ENCODE data around the gene HAGH. TPM values are rescaled to one million over a fixed set of nuclear protein-coding genes. Genes with fewer than 3 reads are reported as not detected.
A peak's percentile ranks its signal among the peaks of the same experiment; 100 is the strongest.

HAGH gene
- polyA plus RNA-seq, 2 donors: 41.1 to 57.9 TPM

- WGBS, 2 donors: 63 to 64% methylated on average over 19 to 25 of the region's 25 CpGs
- H3K36me3 ChIP-seq (ENCODE audit: control insufficient read depth in 2 of 2, insufficient read depth in 2 of 2, low read length in 1 of 2): peaks cover 0 to 57% of the 10 kb centered on the region in 2 donors
- H3K9me3 ChIP-seq (ENCODE audit: control insufficient read depth in 2 of 2, insufficient read depth in 1 of 2, low read depth in 1 of 2, low read length in 1 of 2): no peaks in the 10 kb centered on the region
Measured at GRCh38 chr16:1789643-1790045, 37.0 kb downstream of the HAGH start.

DNA sequence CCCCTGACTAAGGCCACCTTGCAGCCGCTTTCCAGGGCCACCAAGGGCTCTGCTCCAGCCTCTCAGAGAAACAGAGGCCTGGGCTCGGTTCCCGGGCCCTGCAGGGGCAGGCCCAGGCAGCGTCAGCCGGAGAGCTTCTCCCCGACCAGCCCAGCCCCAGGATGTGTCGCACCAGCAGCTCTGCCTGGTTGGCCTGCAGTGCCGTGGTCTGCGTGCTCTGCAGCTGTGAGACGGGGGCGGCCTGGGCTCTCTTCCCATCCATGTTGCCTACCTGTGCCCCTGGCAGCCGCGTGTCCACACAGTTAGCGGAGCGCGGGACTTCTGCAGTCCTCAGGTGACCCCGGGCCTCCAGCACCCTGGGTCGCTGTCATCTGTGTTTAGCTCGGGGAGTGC lies 37.9 kb downstream of the HAGH start:
- Histone ChIP-seq H3K9me3 (ENCODE audit: control insufficient read depth in 2 of 2, insufficient read depth in 1 of 2, low read depth in 1 of 2, low read length in 1 of 2) (no peaks in the 10 kb centered on the region), H3K27ac (ENCODE audit: low read depth in 2 of 2, low read length in 1 of 2) (peak overlapping the region in 1 of 2 donors; percentile 66), H3K27me3 (ENCODE audit: control insufficient read depth in 1 of 2, insufficient read depth in 2 of 2, low read length in 2 of 2) (no peaks in the 10 kb centered on the region), H3K4me1 (ENCODE audit: control insufficient read depth in 2 of 2, insufficient read depth in 2 of 2, low read length in 1 of 2) (peaks cover 4 to 20% of the 10 kb centered on the region in 2 donors), H3K4me3 (ENCODE audit: low read depth in 1 of 2, low read length in 2 of 2) (no peak overlapping the region), H3K36me3 (ENCODE audit: control insufficient read depth in 2 of 2, insufficient read depth in 2 of 2, low read length in 1 of 2) (peaks cover 0 to 57% of the 10 kb centered on the region in 2 donors)
- 42 to 51% methylated on average over 19 of the region's 19 CpGs for WGBS, 2 donors

More at GRCh38 chr16:1789643-1790045, 37.0 kb downstream of the HAGH start:
- Histone ChIP-seq H3K27me3 (ENCODE audit: control insufficient read depth in 1 of 2, insufficient read depth in 2 of 2, low read length in 2 of 2) (no peaks in the 10 kb centered on the region), H3K4me3 (ENCODE audit: low read depth in 1 of 2, low read length in 2 of 2) (no peak overlapping the region), H3K27ac (ENCODE audit: low read depth in 2 of 2, low read length in 1 of 2) (no peak overlapping the region), H3K4me1 (ENCODE audit: control insufficient read depth in 2 of 2, insufficient read depth in 2 of 2, low read length in 1 of 2) (peaks cover 0 to 17% of the 10 kb centered on the region in 2 donors)

GRCh38 chr16:1788095-1788707 lies 38.4 kb downstream of the HAGH start:
- 75 to 77% methylated on average over 37 to 38 of the region's 38 CpGs for WGBS, 2 donors
- Histone ChIP-seq H3K4me3 (ENCODE audit: low read depth in 1 of 2, low read length in 2 of 2) (no peak overlapping the region), H3K36me3 (ENCODE audit: control insufficient read depth in 2 of 2, insufficient read depth in 2 of 2, low read length in 1 of 2) (peaks cover 0 to 57% of the 10 kb centered on the region in 2 donors), H3K4me1 (ENCODE audit: control insufficient read depth in 2 of 2, insufficient read depth in 2 of 2, low read length in 1 of 2) (peaks cover 4 to 20% of the 10 kb centered on the region in 2 donors), H3K27ac (ENCODE audit: low read depth in 2 of 2, low read length in 1 of 2) (peak overlapping the region in 1 of 2 donors; percentile 37), H3K9me3 (ENCODE audit: control insufficient read depth in 2 of 2, insufficient read depth in 1 of 2, low read depth in 1 of 2, low read length in 1 of 2) (no peaks in the 10 kb centered on the region), H3K27me3 (ENCODE audit: control insufficient read depth in 1 of 2, insufficient read depth in 2 of 2, low read length in 2 of 2) (no peaks in the 10 kb centered on the region)

DNA sequence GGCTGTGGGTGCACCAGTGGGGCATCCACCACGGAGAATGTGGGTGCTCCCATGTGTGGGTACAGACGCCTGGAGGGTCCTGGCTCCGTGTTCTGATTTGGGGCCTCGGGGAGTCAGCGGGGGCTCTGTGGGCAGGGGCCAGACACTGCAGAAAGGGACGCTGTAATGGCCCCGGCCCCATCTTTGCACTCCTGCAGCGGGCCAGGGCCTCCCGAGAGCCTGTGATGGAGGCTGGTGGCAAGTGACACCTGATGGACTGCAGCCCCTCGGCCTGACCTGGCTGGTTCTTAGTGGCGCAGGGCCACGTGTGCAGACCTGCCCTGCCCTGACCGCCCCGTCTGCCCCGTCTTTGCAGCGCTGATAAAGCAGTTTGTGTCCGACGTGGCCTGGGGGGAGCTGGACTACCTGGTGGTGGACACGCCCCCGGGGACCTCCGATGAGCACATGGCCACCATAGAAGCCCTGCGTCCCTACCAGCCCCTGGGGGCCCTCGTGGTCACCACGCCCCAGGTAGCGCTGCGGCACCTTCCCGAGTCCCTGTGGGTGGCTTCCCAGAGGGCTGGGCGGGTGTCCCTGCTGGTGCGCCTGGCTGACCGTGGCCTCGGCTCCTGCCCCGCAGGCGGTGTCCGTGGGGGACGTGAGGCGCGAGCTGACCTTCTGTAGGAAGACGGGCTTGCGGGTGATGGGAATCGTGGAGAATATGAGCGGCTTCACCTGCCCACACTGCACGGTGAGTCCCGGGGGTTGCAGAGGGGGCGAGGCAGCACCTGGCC lies 39.1 kb downstream of the HAGH start:
- Histone ChIP-seq H3K27me3 (ENCODE audit: control insufficient read depth in 1 of 2, insufficient read depth in 2 of 2, low read length in 2 of 2) (no peaks in the 10 kb centered on the region), H3K4me3 (ENCODE audit: low read depth in 1 of 2, low read length in 2 of 2) (no peak overlapping the region), H3K27ac (ENCODE audit: low read depth in 2 of 2, low read length in 1 of 2) (no peak overlapping the region), H3K36me3 (ENCODE audit: control insufficient read depth in 2 of 2, insufficient read depth in 2 of 2, low read length in 1 of 2) (peaks cover 0 to 56% of the 10 kb centered on the region in 2 donors), H3K4me1 (ENCODE audit: control insufficient read depth in 2 of 2, insufficient read depth in 2 of 2, low read length in 1 of 2) (peaks cover 4 to 20% of the 10 kb centered on the region in 2 donors), H3K9me3 (ENCODE audit: control insufficient read depth in 2 of 2, insufficient read depth in 1 of 2, low read depth in 1 of 2, low read length in 1 of 2) (no peaks in the 10 kb centered on the region)
- WGBS, 2 donors: 90% methylated on average over 44 of the region's 44 CpGs

GRCh38 chr16:1787056-1787321 lies 39.6 kb downstream of the HAGH start:
- H3K27me3 ChIP-seq (ENCODE audit: control insufficient read depth in 1 of 2, insufficient read depth in 2 of 2, low read length in 2 of 2): no peaks in the 10 kb centered on the region
- H3K9me3 ChIP-seq (ENCODE audit: control insufficient read depth in 2 of 2, insufficient read depth in 1 of 2, low read depth in 1 of 2, low read length in 1 of 2): no peaks in the 10 kb centered on the region
- 88 to 89% methylated on average over 6 of the region's 6 CpGs for WGBS, 2 donors
- H3K36me3 ChIP-seq (ENCODE audit: control insufficient read depth in 2 of 2, insufficient read depth in 2 of 2, low read length in 1 of 2): peaks cover 0 to 54% of the 10 kb centered on the region in 2 donors
- H3K4me3 ChIP-seq (ENCODE audit: low read depth in 1 of 2, low read length in 2 of 2): no peak overlapping the region
- H3K27ac ChIP-seq (ENCODE audit: low read depth in 2 of 2, low read length in 1 of 2): no peak overlapping the region
- peaks cover 4 to 20% of the 10 kb centered on the region in 2 donors for H3K4me1 ChIP-seq (ENCODE audit: control insufficient read depth in 2 of 2, insufficient read depth in 2 of 2, low read length in 1 of 2)

GRCh38 chr16:1786242-1787055 lies 40.2 kb downstream of the HAGH start:
- Histone ChIP-seq H3K36me3 (ENCODE audit: control insufficient read depth in 2 of 2, insufficient read depth in 2 of 2, low read length in 1 of 2) (peaks cover 0 to 51% of the 10 kb centered on the region in 2 donors), H3K27me3 (ENCODE audit: control insufficient read depth in 1 of 2, insufficient read depth in 2 of 2, low read length in 2 of 2) (no peaks in the 10 kb centered on the region), H3K4me3 (ENCODE audit: low read depth in 1 of 2, low read length in 2 of 2) (no peak overlapping the region), H3K27ac (ENCODE audit: low read depth in 2 of 2, low read length in 1 of 2) (no peak overlapping the region), H3K4me1 (ENCODE audit: control insufficient read depth in 2 of 2, insufficient read depth in 2 of 2, low read length in 1 of 2) (peaks cover 4 to 20% of the 10 kb centered on the region in 2 donors), H3K9me3 (ENCODE audit: control insufficient read depth in 2 of 2, insufficient read depth in 1 of 2, low read depth in 1 of 2, low read length in 1 of 2) (no peaks in the 10 kb centered on the region)
- WGBS, 2 donors: 87 to 89% methylated on average over 51 of the region's 51 CpGs

GRCh38 chr16:1785846-1786170 lies 40.8 kb downstream of the HAGH start:
- Histone ChIP-seq H3K9me3 (ENCODE audit: control insufficient read depth in 2 of 2, insufficient read depth in 1 of 2, low read depth in 1 of 2, low read length in 1 of 2) (no peaks in the 10 kb centered on the region), H3K4me3 (ENCODE audit: low read depth in 1 of 2, low read length in 2 of 2) (no peak overlapping the region), H3K27me3 (ENCODE audit: control insufficient read depth in 1 of 2, insufficient read depth in 2 of 2, low read length in 2 of 2) (no peaks in the 10 kb centered on the region), H3K27ac (ENCODE audit: low read depth in 2 of 2, low read length in 1 of 2) (no peak overlapping the region), H3K36me3 (ENCODE audit: control insufficient read depth in 2 of 2, insufficient read depth in 2 of 2, low read length in 1 of 2) (peaks cover 0 to 49% of the 10 kb centered on the region in 2 donors), H3K4me1 (ENCODE audit: control insufficient read depth in 2 of 2, insufficient read depth in 2 of 2, low read length in 1 of 2) (peaks cover 8 to 26% of the 10 kb centered on the region in 2 donors)
- 86 to 88% methylated on average over 14 of the region's 14 CpGs for WGBS, 2 donors

DNA sequence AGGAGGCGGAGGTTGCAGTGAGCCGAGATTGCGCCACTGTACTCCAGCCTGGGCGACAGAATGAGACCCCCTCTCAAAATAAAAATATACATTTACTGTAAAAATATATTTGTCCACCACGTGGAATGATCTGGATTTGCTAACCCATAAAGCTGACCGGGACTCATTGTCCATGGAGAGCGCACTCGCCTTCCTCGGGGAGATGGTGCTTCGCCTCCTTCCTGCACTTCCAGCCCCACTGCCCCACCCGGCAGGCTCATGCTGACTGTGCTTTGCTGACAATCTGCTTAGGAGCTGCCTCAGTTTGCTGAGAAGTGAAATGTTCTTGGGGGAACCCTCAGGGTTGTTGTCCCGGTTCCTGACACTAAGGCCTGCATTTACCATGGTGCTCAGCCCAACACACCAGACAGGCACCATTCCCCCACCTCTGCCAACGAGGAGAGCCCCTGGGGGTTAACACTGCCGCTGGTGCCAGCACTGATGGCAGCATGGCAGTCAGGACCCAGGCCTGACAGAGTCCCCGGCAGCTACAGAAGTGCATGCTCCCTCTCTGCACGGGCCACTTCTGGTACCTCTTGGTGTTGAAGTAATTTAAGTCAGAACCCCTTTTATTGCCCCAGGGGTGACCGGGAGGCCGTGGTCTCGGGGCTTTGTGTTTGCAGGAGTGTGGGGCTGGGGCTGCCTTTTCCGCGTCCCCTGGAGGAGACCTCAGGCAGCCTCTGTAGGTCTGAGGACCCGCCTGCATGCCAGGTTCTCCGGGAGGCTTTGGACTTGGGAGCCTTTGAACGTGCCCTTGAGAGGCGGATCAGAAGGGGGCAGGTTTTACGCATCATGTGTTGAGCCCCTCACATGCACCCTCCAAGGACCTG lies 41.4 kb downstream of the HAGH start:
- Histone ChIP-seq H3K27me3 (ENCODE audit: control insufficient read depth in 1 of 2, insufficient read depth in 2 of 2, low read length in 2 of 2) (no peaks in the 10 kb centered on the region), H3K4me3 (ENCODE audit: low read depth in 1 of 2, low read length in 2 of 2) (no peak overlapping the region), H3K36me3 (ENCODE audit: control insufficient read depth in 2 of 2, insufficient read depth in 2 of 2, low read length in 1 of 2) (peaks cover 0 to 45% of the 10 kb centered on the region in 2 donors), H3K9me3 (ENCODE audit: control insufficient read depth in 2 of 2, insufficient read depth in 1 of 2, low read depth in 1 of 2, low read length in 1 of 2) (no peaks in the 10 kb centered on the region), H3K27ac (ENCODE audit: low read depth in 2 of 2, low read length in 1 of 2) (peak overlapping the region in 1 of 2 donors; percentile 26), H3K4me1 (ENCODE audit: control insufficient read depth in 2 of 2, insufficient read depth in 2 of 2, low read length in 1 of 2) (peaks cover 8 to 26% of the 10 kb centered on the region in 2 donors)
- 84% methylated on average over 26 of the region's 26 CpGs for whole genome bisulfite sequencing, 2 donors

Data from esophagus (tissue), 2 donors.